ENCODE measurements around the gene ZFP64. TPM values are rescaled to one million over a fixed set of nuclear protein-coding genes. Genes with fewer than 3 reads are reported as not detected.

Gene ZFP64
- total RNA-seq, 4 donors from 2014 or later: 13.2 to 16.3 (median 13.4) TPM

DNA sequence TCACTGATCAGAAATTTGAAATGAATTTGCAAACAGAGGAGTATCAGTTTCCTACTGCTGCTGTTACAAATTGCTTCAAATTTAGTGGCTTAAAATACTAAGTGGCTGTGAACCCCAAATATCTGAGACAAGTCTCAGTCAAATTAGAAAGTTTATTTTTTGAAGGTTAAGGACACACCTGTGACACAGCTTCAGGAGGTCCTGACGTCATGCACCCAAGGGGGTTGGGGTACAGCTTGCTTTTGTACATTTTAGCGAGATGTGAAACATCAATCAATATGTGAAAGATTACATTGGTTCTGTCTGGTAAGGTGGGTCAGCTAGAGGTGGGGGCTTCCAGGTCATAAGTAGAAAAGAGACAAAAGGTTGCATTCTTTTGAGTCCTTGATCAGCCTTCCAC is 21.4 kb upstream of the ZFP64 start:
- Histone ChIP-seq H3K27ac (no peak overlapping the region), H3K27me3 (no peaks in the 10 kb centered on the region), H3K4me3 (replicated peaks in 1 of 3) (no peak overlapping the region), H3K4me1 (no peaks in the 10 kb centered on the region), H3K9me3 (no peaks in the 10 kb centered on the region), H3K36me3 (no peaks in the 10 kb centered on the region)
- whole genome bisulfite sequencing, 2 donors: 69 to 71% methylated on average over 2 of the region's 2 CpGs
- no peak for DNase-seq
- intact Hi-C loops (cut with DNase I): no loop called here
- TF ChIP-seq, protein P1, sequence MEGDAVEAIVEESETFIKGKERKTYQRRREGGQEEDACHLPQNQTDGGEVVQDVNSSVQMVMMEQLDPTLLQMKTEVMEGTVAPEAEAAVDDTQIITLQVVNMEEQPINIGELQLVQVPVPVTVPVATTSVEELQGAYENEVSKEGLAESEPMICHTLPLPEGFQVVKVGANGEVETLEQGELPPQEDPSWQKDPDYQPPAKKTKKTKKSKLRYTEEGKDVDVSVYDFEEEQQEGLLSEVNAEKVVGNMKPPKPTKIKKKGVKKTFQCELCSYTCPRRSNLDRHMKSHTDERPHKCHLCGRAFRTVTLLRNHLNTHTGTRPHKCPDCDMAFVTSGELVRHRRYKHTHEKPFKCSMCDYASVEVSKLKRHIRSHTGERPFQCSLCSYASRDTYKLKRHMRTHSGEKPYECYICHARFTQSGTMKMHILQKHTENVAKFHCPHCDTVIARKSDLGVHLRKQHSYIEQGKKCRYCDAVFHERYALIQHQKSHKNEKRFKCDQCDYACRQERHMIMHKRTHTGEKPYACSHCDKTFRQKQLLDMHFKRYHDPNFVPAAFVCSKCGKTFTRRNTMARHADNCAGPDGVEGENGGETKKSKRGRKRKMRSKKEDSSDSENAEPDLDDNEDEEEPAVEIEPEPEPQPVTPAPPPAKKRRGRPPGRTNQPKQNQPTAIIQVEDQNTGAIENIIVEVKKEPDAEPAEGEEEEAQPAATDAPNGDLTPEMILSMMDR (IDR thresholded peaks at IDR 0.05): no peak
- TF ChIP-seq POLR2A (IDR thresholded peaks at IDR 0.05): no peak

DNA sequence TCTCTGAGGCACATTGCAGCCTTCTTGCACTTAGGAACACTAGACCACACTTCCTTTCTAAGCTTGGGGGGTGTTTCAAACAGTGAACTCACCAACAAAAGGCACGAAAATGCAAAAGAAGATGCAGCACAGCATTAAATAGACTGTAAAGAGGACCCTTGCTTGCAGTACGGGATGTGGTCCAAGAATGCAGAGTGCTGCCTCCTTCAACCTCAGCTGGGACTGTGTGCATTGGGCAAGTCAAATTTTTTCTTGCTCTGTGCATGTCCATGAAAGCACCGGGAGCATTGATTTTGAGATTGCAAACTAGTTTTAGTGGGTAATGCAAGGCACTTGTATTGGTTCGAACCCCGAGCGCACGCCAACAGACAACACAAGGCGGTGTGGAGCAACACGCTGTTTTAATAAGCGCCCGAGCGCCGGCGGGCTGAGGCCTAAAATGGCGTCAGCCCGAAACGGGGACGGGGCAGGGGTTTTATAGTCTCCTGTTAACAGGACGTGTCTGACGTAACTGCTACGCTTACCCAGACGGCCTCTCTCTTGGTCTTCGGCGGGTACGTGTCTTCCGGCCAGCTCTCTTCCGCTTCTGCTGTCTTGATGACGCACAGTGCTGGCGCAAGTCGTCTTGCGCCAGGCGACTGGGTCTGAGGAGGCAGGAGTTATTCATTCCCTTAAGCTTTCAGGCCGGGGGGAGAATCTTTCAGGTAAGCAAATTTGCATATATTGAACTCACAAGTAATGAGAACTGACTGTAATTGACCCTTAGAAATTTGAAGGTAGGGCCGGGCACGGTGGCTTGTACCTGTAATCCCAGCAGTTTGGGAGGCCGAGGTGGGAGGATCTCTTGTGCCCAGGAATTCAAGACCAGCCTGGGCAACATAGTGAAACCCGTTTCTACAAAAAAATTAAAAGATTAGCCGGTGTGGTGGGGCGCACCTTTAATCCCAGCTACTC is 18.7 kb upstream of the ZFP64 start:
- Histone ChIP-seq H3K36me3 (no peaks in the 10 kb centered on the region), H3K9me3 (no peaks in the 10 kb centered on the region), H3K4me1 (no peaks in the 10 kb centered on the region), H3K27me3 (no peaks in the 10 kb centered on the region), H3K27ac (no peak overlapping the region), H3K4me3 (replicated peaks in 1 of 3) (no peak overlapping the region)
- TF ChIP-seq, protein P1 (IDR thresholded peaks at IDR 0.05): no peak
- no peak for TF ChIP-seq POLR2A (IDR thresholded peaks at IDR 0.05)
- DNase-seq: no peak
- intact Hi-C loops (cut with DNase I): no loop called here
- WGBS, 2 donors: 91 to 94% methylated on average over 39 of the region's 39 CpGs

DNA sequence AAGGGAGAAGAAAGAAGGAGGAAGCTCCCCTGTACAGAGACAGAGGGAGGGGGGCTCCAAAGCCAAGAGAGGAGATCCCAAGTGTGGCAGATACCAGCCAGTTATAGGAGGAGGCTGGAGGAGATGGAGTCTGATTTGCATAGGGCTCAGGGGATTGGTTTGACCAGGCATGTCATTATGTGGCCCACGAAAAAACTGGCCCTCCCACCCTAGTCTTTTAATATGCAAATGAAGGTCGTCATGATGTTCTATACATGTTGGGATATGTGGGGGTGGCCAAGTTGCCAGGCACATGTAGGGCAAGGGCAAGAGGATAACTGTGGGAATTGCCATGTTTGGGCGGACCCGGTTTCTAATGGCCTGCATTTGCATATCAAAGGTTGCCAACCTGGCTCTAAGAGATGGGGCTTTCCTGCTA is 17.6 kb upstream of the ZFP64 start:
- 36% methylated on average over 4 of the region's 4 CpGs for WGBS, 2 donors
- Histone ChIP-seq H3K9me3 (no peaks in the 10 kb centered on the region), H3K4me3 (replicated peaks in 1 of 3) (no peak overlapping the region), H3K27ac (no peak overlapping the region), H3K4me1 (no peaks in the 10 kb centered on the region), H3K27me3 (no peaks in the 10 kb centered on the region), H3K36me3 (no peaks in the 10 kb centered on the region)
- intact Hi-C loops (cut with DNase I): no loop called here
- DNase-seq: no peak
- TF ChIP-seq POLR2A (IDR thresholded peaks at IDR 0.05): no peak
- TF ChIP-seq, protein P1 (IDR thresholded peaks at IDR 0.05): no peak

DNA sequence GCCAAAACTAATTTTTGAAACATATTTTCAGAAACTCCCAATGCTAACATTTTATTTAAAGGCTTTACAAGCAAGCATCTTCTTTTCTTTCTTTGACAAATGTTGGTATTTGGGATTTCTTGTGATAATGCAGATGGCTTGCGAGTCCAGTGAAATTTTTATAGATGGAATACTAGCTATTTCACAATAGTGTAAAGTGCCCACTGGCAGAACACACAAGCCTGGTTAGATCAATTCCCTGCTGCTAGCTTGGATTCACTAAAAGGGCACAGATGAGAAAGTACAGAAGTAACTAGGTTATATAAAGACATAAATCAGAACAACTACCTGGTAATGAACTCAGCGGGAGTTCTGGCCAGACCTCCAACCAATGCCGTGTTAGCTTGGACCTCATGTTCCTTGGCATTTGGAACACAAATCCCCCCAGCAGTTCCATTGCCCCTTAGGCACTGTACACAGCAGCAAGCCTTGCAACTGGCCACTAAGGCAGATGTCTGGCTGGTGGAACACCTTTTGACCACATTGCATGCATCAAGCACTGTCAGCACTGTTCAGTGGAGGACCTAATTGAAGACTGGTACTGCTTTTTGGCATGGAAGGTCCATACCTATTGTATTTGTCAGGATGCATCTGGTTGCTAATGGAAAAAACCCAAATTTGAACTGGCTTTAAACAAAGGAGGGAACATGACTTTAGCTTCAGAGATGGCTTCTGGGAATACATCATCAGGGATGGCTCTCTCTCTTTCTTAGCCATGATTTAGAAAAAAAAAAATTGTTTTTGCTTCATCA is 15.6 kb upstream of the ZFP64 start:
- TF ChIP-seq, protein P1 (IDR thresholded peaks at IDR 0.05): no peak
- H3K36me3 ChIP-seq: no peaks in the 10 kb centered on the region
- 86 to 90% methylated on average over 3 of the region's 3 CpGs for WGBS, 2 donors
- H3K9me3 ChIP-seq: no peaks in the 10 kb centered on the region
- no peak for DNase-seq
- intact Hi-C loops (cut with DNase I): no loop called here
- no peaks in the 10 kb centered on the region for H3K27me3 ChIP-seq
- H3K27ac ChIP-seq: no peak overlapping the region
- H3K4me3 ChIP-seq (replicated peaks in 1 of 3): no peak overlapping the region
- H3K4me1 ChIP-seq: no peaks in the 10 kb centered on the region

DNA sequence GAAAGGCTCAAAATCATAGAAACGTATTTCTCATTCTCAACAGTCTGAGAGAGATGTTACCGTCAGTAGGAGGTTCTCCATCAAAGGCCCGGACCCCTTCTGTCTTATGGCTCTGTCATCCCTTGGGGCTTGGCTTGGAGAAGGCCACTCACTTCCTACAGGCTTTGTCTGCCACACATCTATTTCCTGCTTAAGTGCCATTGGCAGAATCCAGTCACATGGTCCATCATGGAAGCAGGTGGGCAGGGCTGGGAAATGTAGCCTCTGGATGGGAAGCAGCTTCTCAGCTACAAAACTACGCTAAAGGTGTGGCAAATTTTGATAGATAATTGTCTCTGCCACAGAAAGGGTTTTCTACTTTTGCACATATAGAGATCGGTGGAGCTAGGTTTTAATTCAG is 12.6 kb upstream of the ZFP64 start:
- intact Hi-C loops (cut with DNase I): no loop called here
- no peak overlapping the region for H3K4me3 ChIP-seq (replicated peaks in 1 of 3)
- DNase-seq: no peak
- WGBS, 2 donors: 94 to 95% methylated on average over 5 of the region's 5 CpGs
- TF ChIP-seq, protein P1 (IDR thresholded peaks at IDR 0.05): no peak
- TF ChIP-seq POLR2A (IDR thresholded peaks at IDR 0.05): no peak
- no peaks in the 10 kb centered on the region for H3K36me3 ChIP-seq
- H3K27me3 ChIP-seq: no peaks in the 10 kb centered on the region
- no peaks in the 10 kb centered on the region for H3K9me3 ChIP-seq
- H3K4me1 ChIP-seq: no peaks in the 10 kb centered on the region
- H3K27ac ChIP-seq: no peak overlapping the region

Data from thyroid gland (tissue), 4 donors.